A549 treated with AZD2906 at 1 μM for 4 hours (cell line): Measurements from ENCODE around the gene AKAP6. TPM values are rescaled to one million over a fixed set of nuclear protein-coding genes. Genes with fewer than 3 reads are reported as not detected.

Source experiments
- total RNA-seq: library from RNA; stranded (reverse); fragments of 200-300 nt; extraction: Qiagen RNA extraction; gene quantifications from 5 replicates; pipeline ENCODE4 v1.2.3, GENCODE V29; 2022

The AKAP6 gene, protein sequence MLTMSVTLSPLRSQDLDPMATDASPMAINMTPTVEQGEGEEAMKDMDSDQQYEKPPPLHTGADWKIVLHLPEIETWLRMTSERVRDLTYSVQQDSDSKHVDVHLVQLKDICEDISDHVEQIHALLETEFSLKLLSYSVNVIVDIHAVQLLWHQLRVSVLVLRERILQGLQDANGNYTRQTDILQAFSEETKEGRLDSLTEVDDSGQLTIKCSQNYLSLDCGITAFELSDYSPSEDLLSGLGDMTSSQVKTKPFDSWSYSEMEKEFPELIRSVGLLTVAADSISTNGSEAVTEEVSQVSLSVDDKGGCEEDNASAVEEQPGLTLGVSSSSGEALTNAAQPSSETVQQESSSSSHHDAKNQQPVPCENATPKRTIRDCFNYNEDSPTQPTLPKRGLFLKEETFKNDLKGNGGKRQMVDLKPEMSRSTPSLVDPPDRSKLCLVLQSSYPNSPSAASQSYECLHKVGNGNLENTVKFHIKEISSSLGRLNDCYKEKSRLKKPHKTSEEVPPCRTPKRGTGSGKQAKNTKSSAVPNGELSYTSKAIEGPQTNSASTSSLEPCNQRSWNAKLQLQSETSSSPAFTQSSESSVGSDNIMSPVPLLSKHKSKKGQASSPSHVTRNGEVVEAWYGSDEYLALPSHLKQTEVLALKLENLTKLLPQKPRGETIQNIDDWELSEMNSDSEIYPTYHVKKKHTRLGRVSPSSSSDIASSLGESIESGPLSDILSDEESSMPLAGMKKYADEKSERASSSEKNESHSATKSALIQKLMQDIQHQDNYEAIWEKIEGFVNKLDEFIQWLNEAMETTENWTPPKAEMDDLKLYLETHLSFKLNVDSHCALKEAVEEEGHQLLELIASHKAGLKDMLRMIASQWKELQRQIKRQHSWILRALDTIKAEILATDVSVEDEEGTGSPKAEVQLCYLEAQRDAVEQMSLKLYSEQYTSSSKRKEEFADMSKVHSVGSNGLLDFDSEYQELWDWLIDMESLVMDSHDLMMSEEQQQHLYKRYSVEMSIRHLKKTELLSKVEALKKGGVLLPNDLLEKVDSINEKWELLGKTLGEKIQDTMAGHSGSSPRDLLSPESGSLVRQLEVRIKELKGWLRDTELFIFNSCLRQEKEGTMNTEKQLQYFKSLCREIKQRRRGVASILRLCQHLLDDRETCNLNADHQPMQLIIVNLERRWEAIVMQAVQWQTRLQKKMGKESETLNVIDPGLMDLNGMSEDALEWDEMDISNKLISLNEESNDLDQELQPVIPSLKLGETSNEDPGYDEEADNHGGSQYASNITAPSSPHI (N-terminal part only)
- total RNA-seq, result 0.31 to 0.55 TPM (median 0.45 TPM) in 5 replicates

GRCh38 chr14:32329146-32329545 lies at the start of gene AKAP6:
Gene AKAP6, plus strand, starts transcription at chr14:32329298. Its CDS starts 104,196 bp downstream, at chr14:32433494.

Other genes starting within 250 kb of the AKAP6 start
- not detected in 5 replicates for gene RNU6-7, start 127.3 kb upstream of the AKAP6 start, total RNA-seq
- not detected in 5 replicates for gene RNU6-8, start 126.0 kb upstream of the AKAP6 start, total RNA-seq